NCI-H2029 (cell line): ENCODE measurements around the gene AP2A2.
A peak's percentile ranks its signal among the peaks of the same experiment; 100 is the strongest.

Source experiments
- DNase-seq: peaks from one replicate; lab custom pipeline; 2025; lab: John Stamatoyannopoulos, UW

AP2A2 gene

DNA sequence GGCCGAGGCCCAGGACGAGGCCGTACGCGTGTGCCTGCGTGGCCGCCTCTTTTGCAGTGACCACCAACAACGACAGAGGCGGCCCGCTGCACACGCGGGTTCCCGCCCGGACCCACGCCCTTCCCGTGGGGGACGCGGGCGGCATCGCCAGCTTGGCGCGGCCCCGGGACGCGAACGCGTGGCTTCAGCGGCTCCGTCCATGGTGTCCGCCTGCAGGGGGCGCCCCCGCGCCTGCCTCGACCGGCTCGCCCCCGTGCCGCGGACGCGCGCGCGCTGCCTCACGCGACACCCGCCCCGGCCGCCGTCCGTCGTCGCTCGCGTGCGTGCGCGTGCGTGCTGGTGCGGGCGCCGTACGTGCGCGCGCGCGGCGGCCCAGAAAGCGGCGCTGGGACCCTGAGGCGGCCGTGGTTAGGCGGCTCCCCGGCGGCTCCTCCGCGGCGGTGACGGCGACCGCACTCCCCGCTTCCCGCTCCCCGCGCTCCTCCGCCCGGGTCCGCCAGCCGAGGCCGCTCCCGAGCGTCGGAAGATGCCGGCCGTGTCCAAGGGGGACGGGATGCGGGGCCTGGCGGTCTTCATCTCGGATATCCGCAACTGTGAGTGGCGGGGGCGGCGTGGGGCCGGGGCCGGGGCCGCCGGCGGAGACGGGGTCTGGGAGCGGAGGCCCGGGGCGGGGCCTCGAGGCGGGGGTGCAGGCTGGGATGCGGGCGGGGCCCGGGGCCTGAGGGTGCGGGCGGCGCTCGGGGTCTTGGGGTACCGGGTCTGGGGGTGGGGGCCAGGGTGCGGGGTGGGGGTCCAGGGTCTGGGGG, at the start of gene AP2A2:
Gene AP2A2, plus strand, starts transcription at position 375 of the 806 bp plus-strand sequence. Its CDS starts 152 bp downstream, at position 527.
- peak; percentile 84 for DNase-seq

DNA sequence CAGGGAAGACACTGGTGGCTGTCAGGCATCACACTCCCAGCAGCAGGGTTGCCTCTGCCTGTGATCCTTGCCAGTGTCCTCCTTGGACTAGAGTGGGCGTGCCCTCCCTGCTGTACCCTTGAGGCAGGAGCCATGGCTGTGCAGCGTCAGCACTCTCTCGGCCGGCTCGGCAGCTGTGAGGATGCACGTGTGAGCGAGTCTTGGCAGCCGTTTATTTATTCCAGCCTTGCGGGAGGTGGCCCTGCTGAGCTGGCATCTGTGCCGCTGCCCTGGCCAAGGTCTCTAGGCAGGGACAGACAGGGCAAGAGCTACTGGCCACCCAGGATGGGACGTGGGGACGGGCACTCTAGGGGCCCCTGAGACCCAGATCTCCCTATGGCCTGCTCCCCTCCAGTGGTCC, 49.1 kb upstream of the AP2A2 start:
- DNase-seq, result no peak

DNA sequence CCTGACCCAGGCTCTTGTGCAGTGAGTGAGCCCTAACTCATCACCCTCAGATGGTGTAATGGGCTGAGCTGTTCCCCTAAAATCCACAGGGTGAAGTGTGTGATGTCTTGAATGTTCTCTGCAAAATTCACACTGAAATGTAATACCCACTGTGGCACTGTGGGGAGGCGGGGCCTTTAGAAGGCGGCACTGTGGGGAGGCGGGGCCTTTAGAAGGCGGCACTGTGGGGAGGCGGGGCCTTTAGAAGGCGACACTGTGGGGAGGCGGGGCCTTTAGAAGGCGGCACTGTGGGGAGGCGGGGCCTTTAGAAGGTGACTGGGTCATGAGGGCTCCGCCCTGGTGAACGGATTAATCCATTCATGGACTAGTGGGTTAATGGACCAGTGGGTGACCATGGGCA, 48.1 kb upstream of the AP2A2 start:
- no peak for DNase-seq

DNA sequence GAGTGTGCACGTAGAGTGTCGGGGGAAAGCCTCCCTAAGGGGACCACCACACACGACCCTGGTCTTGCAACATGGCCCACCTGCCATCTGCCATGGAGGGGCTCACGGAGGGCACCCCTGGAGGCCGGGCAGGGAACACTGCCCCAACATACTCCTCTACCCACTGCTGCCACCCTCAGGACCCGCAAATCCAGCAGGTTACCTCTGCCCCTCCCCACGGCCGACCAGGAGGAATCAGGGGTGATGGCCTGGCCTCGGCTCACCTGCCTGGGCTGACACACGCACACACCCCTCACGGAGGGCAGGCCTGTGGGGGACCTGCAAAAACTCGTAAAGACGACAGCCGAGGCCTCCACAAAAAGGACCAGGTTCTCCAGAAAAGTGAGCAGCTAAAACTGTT, 45.2 kb upstream of the AP2A2 start:
- DNase-seq, result no peak

DNA sequence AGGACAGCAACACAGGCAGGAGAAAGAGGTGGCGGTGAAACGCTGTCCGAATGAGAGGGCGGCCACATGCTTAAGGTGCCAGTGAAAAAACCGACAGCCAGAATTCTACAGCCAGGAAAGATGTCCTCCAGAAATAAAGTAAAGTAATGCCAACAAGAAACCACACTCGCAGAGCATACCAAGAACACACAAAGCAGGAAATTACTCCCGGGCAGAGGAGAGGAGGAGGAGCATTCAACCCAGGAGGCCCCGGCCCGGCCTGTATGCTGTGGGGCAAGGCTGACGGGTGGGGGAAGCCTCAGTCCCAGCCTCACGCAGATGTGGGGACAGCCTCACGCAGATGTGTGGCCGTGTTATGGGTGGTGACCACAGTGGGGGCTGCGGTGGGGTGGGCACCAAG, 43.1 kb upstream of the AP2A2 start:
- no peak for DNase-seq

DNA sequence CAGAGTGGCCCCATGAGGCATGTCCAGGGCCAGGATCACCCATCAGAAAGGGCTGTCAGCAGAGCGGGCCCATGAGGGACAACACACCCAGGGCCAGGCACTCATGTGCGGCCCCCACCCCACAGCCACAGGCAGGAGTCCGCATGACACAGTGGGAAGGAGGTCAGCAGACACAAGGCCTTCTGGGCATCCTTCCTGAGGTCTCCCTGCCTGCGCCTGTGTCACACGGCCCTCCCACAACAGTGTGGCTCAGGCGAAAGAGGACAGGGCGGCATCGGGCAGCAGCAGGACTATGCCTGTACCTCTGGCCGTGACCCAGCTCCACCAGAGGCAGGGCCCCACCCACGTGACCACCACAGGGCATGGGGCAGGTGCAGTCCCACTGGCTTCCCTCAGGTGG, 42.1 kb upstream of the AP2A2 start:
- DNase-seq, result no peak

DNA sequence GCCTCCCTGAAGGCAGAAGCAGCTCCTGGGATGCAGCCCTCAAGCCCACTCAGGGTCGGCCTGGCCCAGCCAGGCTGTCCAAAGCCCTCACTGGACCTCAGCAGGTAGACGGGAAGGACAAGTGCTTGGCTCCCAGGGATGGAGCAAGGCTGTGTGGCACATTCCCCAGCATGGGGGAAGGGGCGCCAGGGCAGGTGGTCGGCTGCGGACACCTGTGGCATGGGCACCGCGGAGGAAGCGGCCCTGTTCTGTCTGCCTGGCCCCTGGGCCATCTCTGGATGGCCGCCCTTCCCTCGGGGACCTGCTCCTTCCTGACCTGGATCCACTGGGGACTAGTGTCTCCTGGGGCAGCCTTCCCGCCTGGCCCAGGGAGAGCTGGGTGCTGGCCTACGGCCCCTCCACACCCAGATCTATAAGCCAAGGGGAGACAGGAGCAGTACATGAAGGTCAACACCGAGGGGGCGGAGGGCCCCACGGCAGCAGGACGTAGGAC, 41.0 kb upstream of the AP2A2 start:
- no peak for DNase-seq

DNA sequence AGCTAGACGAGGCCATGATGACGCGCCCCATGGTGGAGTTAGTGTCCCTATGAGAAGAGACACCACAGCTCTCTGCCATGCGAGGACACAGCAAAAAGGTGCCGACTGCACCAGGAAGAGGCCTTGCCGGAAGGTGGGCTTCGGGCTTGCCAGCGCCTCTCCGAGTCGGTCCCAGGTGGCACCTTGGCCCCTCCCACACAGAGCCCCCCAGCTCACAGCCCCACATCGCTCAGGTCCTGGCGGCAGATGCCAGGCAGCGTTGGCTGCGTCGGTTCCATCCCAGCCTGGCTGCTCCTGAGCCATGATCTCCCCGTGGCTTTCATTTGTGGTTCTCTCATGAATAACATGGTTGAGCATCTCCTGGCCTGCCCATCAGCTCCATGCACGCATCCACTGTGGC, 39.1 kb upstream of the AP2A2 start:
- no peak for DNase-seq

DNA sequence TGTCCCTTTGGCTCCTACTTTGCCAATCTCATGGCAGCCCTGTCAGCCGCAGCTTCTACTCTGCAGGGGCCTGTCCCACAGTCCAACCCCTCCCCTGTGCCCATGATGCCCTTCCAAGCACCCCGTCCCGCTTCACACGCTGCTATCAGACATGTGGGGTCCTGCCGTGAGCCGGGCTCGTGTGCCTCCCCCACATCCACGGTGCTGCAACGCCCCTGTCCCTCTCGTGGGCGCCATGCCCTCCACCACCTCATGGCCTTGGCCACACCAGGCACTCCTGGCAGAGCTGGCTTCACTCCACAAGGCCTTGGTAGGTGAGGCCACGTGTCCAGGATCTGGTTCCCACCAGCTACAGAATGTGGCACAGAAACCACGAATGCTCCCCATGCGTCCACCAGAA, 38.1 kb upstream of the AP2A2 start:
- no peak for DNase-seq

DNA sequence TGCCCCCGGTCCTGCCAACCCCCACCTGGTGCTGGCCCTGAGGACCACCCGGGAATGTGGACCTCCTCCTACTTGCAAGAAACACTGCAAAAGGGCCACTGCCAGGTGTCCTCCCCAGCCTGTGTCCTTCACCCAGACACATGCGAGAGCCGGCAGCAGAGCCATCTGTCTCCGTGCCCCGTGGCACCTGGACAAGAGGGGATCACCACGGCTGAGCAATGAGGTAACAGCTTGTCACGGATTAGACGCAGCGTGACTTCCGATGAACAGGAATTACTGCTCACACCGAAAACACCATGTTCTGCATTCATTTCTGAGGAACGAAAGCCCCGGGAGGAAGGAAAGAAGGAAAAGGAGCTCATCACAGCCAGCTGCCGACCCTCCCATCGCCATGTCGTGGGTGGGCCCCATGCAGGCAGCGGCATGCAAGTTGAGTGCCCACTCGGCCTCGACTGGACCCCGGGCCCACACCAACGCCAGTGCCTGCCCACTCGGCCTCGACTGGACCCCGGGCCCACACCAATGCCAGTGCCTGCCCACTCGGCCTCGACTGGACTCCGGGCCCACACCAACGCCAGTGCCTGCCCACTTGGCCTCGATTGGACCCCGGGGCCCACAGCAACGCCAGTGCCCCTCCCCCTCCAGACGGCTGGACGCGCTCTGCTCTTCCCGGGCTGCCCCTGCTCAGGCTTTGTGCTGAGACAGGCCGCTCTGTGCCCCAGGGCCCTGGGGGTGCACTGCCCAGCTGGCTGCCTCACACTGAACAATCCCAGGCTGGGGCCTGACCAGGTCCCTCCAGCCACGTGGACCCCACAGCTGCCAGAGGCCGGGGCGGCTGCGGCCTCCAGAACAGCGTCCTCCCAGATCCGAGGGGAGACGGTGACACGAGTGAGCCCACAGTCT, 37.1 kb upstream of the AP2A2 start:
- DNase-seq, result no peak

DNA sequence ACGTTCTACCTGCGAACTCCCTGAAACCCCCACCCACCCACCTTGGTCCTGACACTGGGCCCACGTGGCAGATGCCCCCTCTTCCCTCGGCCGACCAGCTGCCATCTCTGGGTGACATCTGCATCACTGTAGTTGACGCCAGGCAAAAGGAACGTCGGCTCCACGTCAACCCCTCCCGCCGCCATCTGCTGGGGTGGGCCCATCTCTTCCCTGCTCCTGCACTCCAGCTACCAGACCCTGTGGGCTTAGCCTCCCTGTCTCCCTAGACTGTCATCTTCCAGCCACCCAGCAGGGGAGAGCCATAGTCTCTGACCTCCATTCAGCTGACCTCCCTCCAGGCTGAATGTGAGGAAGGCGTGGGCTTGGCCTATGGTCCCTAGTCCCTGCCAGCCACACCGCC, 36.4 kb upstream of the AP2A2 start:
- DNase-seq, result no peak

DNA sequence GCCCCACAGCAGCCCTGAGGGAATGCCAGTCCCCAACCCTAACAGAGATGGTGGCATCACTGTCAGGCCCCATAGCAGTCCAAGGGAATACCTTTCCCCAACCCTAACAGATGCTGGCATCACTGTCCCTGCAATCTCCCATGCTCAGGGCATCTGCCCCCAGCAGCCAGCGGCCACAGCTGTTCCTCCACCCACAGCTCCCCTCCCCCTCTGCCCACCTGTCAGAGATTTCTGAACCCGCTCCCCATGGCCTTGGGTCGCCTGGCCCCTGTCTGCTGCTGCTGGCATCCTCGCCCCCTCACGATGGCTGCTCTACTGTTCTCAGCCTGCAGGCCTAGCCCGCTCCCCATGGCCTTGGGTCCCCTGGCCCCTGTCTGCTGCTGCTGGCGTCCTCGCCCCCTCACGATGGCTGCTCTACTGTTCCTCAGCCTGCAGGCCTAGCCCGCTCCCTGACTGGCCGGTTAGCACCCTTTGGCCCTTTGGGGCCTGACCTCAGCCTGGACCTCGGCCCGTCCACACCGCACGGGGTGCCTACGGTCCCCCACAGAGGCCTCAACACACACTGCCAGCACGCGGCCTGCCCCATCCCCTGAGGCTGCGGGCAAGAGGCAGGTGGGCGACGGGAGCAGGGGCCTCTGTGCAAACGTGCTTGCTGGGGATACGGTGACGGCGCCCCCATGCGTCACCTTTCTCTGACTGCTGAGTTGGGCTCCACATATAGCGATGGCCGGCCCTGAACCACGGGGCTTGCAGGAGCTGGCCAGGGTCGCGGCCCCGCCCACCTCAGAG, 35.8 kb upstream of the AP2A2 start:
- DNase-seq, result no peak

DNA sequence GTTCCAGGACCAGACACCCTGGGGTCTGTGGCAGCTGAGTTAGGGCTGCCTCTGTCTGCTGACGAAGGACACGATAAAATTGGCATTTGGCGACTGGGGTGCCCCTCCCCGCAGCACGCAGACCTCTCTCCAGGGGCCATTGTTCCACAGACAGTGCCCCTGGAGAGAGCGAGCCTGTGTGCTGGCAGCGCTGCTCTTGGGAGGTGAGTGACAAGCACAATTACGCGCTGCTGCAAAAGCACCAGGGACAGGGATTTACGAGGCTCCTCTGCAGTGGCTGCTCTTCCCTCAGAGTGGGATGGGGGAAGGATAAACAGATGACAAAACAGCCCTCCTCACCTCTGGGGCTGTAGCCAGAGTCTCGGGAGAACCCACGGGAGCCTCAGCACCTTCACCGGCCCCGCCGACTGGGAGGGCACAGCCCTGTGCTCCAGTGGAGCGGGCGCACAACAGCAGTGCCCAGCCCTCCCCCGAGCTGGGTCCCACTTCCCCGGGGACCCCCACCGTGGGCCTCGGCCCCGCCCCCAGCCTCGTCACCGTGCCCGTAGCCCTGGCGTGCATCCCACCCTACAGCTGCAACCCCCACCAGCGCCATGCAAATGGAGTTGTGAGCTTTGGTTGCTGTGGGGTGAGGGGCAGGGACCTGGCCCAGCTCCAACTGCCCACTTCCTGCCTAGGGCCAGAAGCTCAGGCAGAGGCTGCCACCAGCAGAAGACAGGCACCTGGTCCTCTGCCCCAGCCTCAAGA, 34.7 kb upstream of the AP2A2 start:
- DNase-seq, result no peak

DNA sequence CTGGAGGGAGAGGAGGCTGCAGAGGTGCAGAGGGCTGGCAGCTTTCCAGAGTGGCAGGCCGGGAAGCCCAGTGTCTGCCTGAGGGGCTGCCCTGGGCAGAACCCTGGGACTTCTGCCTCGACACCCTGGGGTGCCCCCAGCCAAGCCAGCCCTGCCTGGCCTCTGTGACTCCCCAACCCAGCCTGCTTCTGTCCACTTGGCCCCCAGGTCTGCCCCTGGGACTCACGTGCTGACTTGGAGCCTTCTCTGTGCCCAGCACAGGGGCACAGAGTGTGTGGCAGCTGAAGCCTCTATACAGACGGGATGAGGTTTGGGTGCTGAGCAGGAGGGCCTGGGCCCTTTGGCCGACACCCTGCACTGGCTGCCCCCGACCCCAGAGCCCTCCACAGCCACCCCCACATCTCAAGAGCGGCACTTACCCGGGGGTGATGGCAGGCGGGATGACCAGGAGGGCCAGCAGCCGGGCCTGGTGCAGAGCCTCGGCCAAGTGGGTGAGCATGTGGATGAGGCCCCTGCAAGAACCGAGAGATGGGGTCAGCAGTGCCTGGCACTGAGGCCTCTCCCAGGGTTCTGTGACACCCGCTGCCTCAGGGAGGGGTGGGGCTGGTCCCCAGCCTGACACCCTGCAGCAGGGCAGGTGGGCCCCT, 32.5 kb upstream of the AP2A2 start:
- no peak for DNase-seq

DNA sequence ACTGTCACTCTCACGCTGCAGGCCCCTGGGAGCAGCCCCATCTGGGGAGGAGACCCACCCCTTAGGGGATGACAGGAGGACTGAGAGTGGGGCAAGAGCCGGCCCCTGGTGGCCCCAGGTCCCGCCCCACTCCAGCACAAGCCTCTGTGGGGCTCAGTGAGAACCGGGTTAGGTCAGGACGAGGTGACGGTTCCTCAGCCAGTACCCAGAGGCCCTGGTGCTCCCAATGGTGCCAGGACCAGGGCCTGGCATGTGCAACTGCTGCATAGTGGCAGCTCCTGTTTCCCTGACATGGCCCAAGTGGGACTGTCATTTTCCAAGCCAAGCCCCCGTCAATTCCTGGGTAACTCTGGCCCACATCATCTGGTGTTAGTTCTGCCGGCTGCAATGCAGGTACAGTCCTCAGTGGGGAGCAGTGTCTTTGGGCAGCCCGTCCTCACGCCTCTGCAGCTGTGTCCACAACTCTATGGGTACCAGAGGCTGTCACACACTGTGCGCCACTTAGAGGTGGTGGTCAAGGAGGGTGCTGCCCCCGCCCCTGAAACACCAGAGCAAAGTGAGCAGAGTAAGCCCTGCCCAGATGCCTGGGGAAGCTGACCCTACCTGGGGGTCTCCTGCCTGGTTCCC, 31.0 kb upstream of the AP2A2 start:
- no peak for DNase-seq

DNA sequence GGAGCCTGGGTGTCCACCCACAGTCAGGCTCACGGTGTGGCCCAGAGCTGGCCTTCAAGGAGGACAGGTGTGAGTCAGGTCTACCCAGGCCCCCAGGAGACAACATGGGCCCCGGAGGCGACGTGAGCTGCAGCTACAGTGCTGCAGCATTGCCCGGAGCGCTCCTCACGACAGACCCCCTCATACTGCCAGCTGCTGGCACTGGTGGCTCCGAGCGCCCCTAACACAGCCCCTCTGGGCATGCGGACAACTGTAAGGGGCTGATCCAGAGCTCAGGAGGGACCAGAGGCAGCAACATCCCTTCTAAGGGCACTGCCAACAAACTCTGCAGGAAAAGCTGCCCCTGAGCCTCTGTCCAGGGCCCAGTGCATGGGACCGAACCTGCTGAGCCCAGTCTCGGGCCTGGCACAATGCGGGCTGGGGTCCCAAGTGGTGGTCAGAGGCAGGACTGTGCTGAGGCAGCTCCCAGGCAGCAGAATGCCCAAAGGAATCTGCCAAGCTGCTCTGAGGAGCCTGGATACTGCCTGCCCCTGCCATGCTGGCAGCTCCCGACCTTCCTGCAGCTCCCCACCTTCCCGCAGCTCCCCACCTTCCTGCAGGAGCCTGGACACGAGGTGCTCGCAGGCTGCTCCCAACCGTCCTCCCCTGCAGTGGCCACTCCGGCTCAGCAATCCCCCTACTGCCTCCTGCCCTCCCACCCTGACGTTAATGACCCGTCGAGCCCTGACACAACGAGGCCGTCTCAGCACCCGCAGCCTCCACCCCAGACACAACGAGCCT, 30.1 kb upstream of the AP2A2 start:
- DNase-seq, result no peak

DNA sequence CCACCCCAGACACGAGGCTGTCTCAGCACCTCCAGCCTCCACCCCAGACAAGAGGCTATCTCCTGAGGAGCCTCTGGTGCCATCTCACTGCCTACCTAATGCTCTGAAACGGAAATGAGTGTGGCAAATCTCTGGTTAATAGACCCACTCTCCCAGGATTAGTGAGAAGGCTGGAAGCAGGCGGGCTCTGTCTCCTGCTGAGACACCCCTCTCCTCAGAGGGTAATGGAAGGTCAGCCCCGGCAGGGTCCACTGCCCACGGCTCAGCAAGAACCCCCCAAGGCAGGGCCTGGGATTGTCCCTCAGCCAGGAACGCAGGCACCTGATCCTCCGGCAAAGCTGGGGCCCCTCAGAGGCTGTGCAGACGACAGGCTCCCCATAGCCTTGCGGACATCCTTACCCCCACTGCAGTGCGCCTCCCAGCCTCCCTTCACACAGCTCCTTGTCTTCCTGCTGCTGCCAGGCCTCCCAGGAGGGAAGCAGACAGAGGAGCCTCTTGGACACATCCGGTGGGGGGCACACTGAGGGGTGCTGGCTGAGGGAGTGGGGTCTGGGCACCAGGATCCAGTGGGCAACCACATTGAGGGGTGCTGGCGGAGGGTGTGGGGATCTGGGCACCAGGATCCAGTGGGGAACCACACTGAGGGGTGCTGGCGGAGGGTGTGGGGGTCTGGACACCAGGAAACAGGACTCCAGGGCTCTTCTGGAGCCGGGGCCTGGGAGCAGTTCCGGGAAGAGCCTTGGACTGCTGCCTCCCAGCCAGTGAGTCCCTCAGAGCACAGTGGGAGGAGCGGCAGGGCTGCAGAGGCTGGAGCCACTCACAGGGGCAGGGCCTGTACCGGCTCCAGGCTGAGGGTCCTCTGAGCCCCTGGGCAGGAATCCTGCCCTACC, 28.2 kb upstream of the AP2A2 start:
- DNase-seq, result no peak

DNA sequence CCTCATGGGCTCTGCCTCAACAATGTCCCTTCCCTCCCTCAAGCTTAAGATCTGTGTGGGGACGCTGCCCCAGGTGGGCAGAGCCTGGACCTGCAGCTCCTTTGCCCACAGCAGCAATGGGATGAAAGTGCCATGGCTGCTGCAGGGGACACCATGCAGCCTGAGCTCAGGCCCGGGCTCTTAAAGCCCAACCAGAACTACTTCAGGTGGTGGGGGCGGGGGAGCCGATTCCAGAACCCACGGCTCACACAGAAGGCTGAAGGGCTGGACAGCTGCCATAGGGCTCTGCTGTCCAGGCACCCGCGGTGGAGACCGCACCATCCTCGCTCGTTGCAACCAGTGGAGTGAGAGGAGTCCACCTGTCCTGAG, 27.5 kb upstream of the AP2A2 start:
- DNase-seq, result no peak
